Endothelial cell (in vitro differentiated cells): ENCODE results near the gene COX20. TPM values are rescaled to one million over a fixed set of nuclear protein-coding genes. Genes with fewer than 3 reads are reported as not detected.
A peak's percentile ranks its signal among the peaks of the same experiment; 100 is the strongest.

Source experiments
- DNase-seq: peaks from one replicate; pipeline ENCODE4 v3.0.0; 2021; ENCODE audit warnings: low spot score
- H3K27ac Mint-ChIP-seq: one replicate; pipeline ENCODE4 v1.8.0; 2021; ENCODE audit warnings: mixed read lengths, inconsistent platforms; ENCODE audit not compliant: unreplicated experiment
- H3K27me3 Mint-ChIP-seq: one replicate; pipeline ENCODE4 v1.8.0; 2021; ENCODE audit warnings: mild to moderate bottlenecking, moderate library complexity, mixed read lengths, inconsistent platforms; ENCODE audit not compliant: unreplicated experiment
- H3K36me3 Mint-ChIP-seq: one replicate; pipeline ENCODE4 v1.8.0; 2021; ENCODE audit warnings: mild to moderate bottlenecking, low read depth, mixed read lengths, inconsistent platforms; ENCODE audit not compliant: unreplicated experiment
- H3K4me1 Mint-ChIP-seq: one replicate; pipeline ENCODE4 v1.8.0; 2021; ENCODE audit warnings: mild to moderate bottlenecking, mixed read lengths, inconsistent platforms; ENCODE audit not compliant: unreplicated experiment
- H3K4me3 Mint-ChIP-seq: one replicate; pipeline ENCODE4 v1.8.0; 2021; ENCODE audit warnings: mild to moderate bottlenecking, mixed read lengths, inconsistent platforms; ENCODE audit not compliant: unreplicated experiment
- H3K9me3 Mint-ChIP-seq: one replicate; pipeline ENCODE4 v1.8.0; 2021; ENCODE audit warnings: mixed read lengths, inconsistent platforms; ENCODE audit not compliant: unreplicated experiment
- CTCF ChIP-seq: fragments of 200-600 bp; sonication (generic); IDR thresholded peaks from one replicate; pipeline ENCODE4 v1.5.0; 2021; ENCODE audit warnings: antibody characterized with exemption; ENCODE audit not compliant: unreplicated experiment
- total RNA-seq: library from RNA; stranded (reverse); fragmentation: NEBNext Ultra II Directional; extraction: Animal tissue kit (Norgen Biotek cat#: 25700); gene quantifications from one replicate; pipeline ENCODE4 v1.2.1, GENCODE V29; 2021; ENCODE audit not compliant: unreplicated experiment

COX20 gene
- total RNA-seq, 1 donor from 2014 or later, result 9.6 TPM

GRCh38 chr1:244837597-244838258 lies 2.3 kb downstream of the COX20 start:
- H3K9me3 Mint-ChIP-seq, result no peaks in the 10 kb centered on the region
- H3K27me3 Mint-ChIP-seq, result peaks cover 12% of the 10 kb centered on the region
- H3K36me3 Mint-ChIP-seq, result peaks cover 16% of the 10 kb centered on the region
- H3K4me3 Mint-ChIP-seq, result peak overlapping the region; percentile 27
- TF ChIP-seq CTCF, result no peak
- H3K27ac Mint-ChIP-seq, result peak overlapping the region; percentile 9
- no peak for DNase-seq
- H3K4me1 Mint-ChIP-seq, result peaks cover 28% of the 10 kb centered on the region

GRCh38 chr1:244839656-244840055 lies 4.2 kb downstream of the COX20 start:
- no peak for TF ChIP-seq CTCF
- Mint-ChIP-seq H3K4me1 (peaks cover 24% of the 10 kb centered on the region), H3K9me3 (no peaks in the 10 kb centered on the region), H3K36me3 (peaks cover 20% of the 10 kb centered on the region), H3K4me3 (no peak overlapping the region), H3K27ac (no peak overlapping the region), H3K27me3 (peaks cover 4% of the 10 kb centered on the region)
- DNase-seq, result no peak

GRCh38 chr1:244840219-244840794 lies 4.8 kb downstream of the COX20 start:
- no peak for DNase-seq
- peaks cover under 1% of the 10 kb centered on the region for H3K27me3 Mint-ChIP-seq
- H3K4me1 Mint-ChIP-seq, result peaks cover 24% of the 10 kb centered on the region
- H3K4me3 Mint-ChIP-seq, result peak overlapping the region; percentile 22
- H3K36me3 Mint-ChIP-seq, result peaks cover 20% of the 10 kb centered on the region
- H3K27ac Mint-ChIP-seq, result peak overlapping the region; percentile 48
- no peak for TF ChIP-seq CTCF
- H3K9me3 Mint-ChIP-seq, result no peaks in the 10 kb centered on the region

- no peaks in the 10 kb centered on the region for H3K27me3 Mint-ChIP-seq
- no peaks in the 10 kb centered on the region for H3K9me3 Mint-ChIP-seq
- peaks cover 20% of the 10 kb centered on the region for H3K36me3 Mint-ChIP-seq
- TF ChIP-seq CTCF, result no peak
- no peak overlapping the region for H3K4me3 Mint-ChIP-seq
- no peak overlapping the region for H3K27ac Mint-ChIP-seq
- DNase-seq, result no peak
- peaks cover 19% of the 10 kb centered on the region for H3K4me1 Mint-ChIP-seq
These were observed 5.9 kb downstream of the COX20 start for GRCh38 chr1:244841273-244841927.
